ENCODE results near the gene CHRNA4. TPM values are rescaled to one million over a fixed set of nuclear protein-coding genes. Genes with fewer than 3 reads are reported as not detected.

Gene CHRNA4
- total and polyA plus RNA-seq, 2 of the 13 experiments (the other 11 are each of a cell fraction or from before 2014, with no cell fraction given) = not detected

- TF ChIP-seq ZBTB46 (CRISPR knock-in tag; IDR thresholded peaks at IDR 0.05; ENCODE audit: borderline replicate concordance) = no peak
- peak; percentile 75; the same call in 1 of the 2 replicates for TF ChIP-seq HNF1B (CRISPR knock-in tag; IDR thresholded peaks at IDR 0.05)
- TF ChIP-seq ZBTB42 (CRISPR knock-in tag; IDR thresholded peaks at IDR 0.05) = 0 out of 2 replicates have a peak, but pooled peaks have one; percentile 44
- TF ChIP-seq POLR2A (IDR thresholded peaks at IDR 0.05; ENCODE audit: insufficient read depth in 1 of 2, low read depth in 2 of 2, low read length in 2 of 2) = no peak
- TF ChIP-seq ZBTB8A (CRISPR knock-in tag; IDR thresholded peaks at IDR 0.05; ENCODE audit: borderline replicate concordance, low read depth) = no peak
- peak; percentile 9; the same call in 1 of the 2 replicates for TF ChIP-seq ZNF777 (CRISPR knock-in tag; IDR thresholded peaks at IDR 0.05)
- TF ChIP-seq ZBTB26 (CRISPR knock-in tag; IDR thresholded peaks at IDR 0.05; ENCODE audit: borderline replicate concordance) = no peak
- TF ChIP-seq FOXK2 (IDR thresholded peaks at IDR 0.05) = no peak
- TF ChIP-seq CBX2 (IDR thresholded peaks at IDR 0.05; ENCODE audit: low read depth, low read length) = no peak
- no peak for TF ChIP-seq CBX2 (CRISPR knock-in tag; IDR thresholded peaks at IDR 0.05; ENCODE audit: low read depth)
- TF ChIP-seq ZHX1 (CRISPR knock-in tag; IDR thresholded peaks at IDR 0.05; ENCODE audit: low read depth) = no peak
- peak; percentile 49; the same call in 1 of the 2 replicates for TF ChIP-seq ZNF687 (CRISPR knock-in tag; IDR thresholded peaks at IDR 0.05)
- no peak for TF ChIP-seq HMG20A (CRISPR knock-in tag; IDR thresholded peaks at IDR 0.05; ENCODE audit: borderline replicate concordance)
- no peak for TF ChIP-seq ZNF644 (CRISPR knock-in tag; IDR thresholded peaks at IDR 0.05; ENCODE audit: low read depth)
- no peak for TF ChIP-seq JARID2 (CRISPR knock-in tag; IDR thresholded peaks at IDR 0.05; ENCODE audit: insufficient replicate concordance)
Observed at GRCh38 chr20:63309261-63310071, 51.7 kb downstream of the CHRNA4 start (continued).
